Pancreas (tissue), 10 donors: Measurements from ENCODE around the gene HTR1E. TPM values are rescaled to one million over a fixed set of nuclear protein-coding genes. Genes with fewer than 3 reads are reported as not detected.
"Not testable (repeated sequence)": the region's sequence is repeated elsewhere in the genome, so short reads cannot be mapped to it uniquely, and the experiment has no call there.

Experiments
- ATAC-seq, 4 donors: fragments of 200-7000 bp; cut with Tn5 transposase; one replicate each; pipeline versions ENCODE4 v1.8.0 to v1.9.1; 2020; ENCODE audit warnings: mild to moderate bottlenecking in 4 of 4, moderate library complexity in 4 of 4
- DNase-seq, 6 donors: peaks; one replicate each; pipeline ENCODE4 v3.0.0-alpha.2; 2020
- FAIRE-seq: peaks from 2 replicates; lab custom pipeline; 2012; peaks lifted over from hg19 to GRCh38; lab: Jason Lieb, UNC
- H3K27ac ChIP-seq, 4 donors: fragments of 200-600 bp; sonication (generic); 1 replicate in 3 of 4; 2 replicates in 1 of 4; pipeline versions ENCODE4 v1.5.0 to v1.8.0; 2020
- H3K27me3 ChIP-seq, 4 donors: fragments of 200-600 bp; one replicate each; pipeline ENCODE4 v1.8.0; 2021
- H3K36me3 ChIP-seq, 3 donors: fragments of 200-600 bp; sonication (generic) in 1 of 3; one replicate each; pipeline versions ENCODE4 v1.5.0 to v1.8.0; 2020 to 2021
- H3K4me1 ChIP-seq, 3 donors: fragments of 200-600 bp; one replicate each; pipeline ENCODE4 v1.8.0; 2021
- H3K4me3 ChIP-seq, 4 donors: fragments of 200-600 bp; sonication (generic) in 2 of 4; one replicate each; pipeline versions ENCODE4 v1.5.0 to v1.8.0; 2020 to 2021
- H3K9me3 ChIP-seq, 4 donors: fragments of 200-600 bp; one replicate each; pipeline ENCODE4 v1.8.0; 2021
- CTCF ChIP-seq, 4 donors: fragments of 200-600 bp; sonication (generic) in 3 of 4; IDR thresholded peaks; one replicate each; pipeline versions ENCODE4 v1.5.0 to v1.8.0; 2021; ENCODE audit warnings: antibody characterized with exemption in 4 of 4
- WGBS, 2 donors: extraction: QIAGEN DNeasy Blood & Tissue Kit; methylation state at CpG; one replicate each; pipeline ENCODE4 v1.1.7; 2013; 5-methylcytosine and 5-hydroxymethylcytosine counted together
- intact Hi-C, 3 donors: fragments of 100-400 bp; cut with DNase I; formaldehyde crosslinking; loops; one replicate each; pipeline versions ENCODE4 v1.11.1 to v1.14.2; 2022
- polyA plus RNA-seq, 2 donors: library from polyadenylated mRNA; stranded (reverse); fragments of 200-250 nt; gene quantifications; one replicate each; pipeline ENCODE4 v1.2.3, GENCODE V29; 2013
- total RNA-seq, 6 donors: library from RNA; stranded (reverse); fragmentation: NEBNext Ultra II Directional in 4 of 6; extraction: Animal tissue kit (Norgen Biotek cat#: 25700) in 4 of 6; gene quantifications; one replicate each; pipeline versions ENCODE4 v1.2.1 to v1.2.4, GENCODE V29; 2021 to 2023
- donor health status: healthy with polysubstance abuse.
- donor health status: DM: no; HTN: no; CAD: no; lungs with moderate emphysema.
- donor health status: DM: no; HTN: no; CAD: no.
- donor health status: control.
- donor health status: control.
- donor health status: Bipolar disorder and iron deficiency.
- donor health status: DM: yes; HTN: yes; CAD: no.
- donor health status: DM: no; HTN: no; CAD: no.
- donor health status: DM: no; HTN: no; CAD: no.
- donor health status: DM: yes; HTN: yes; CAD: no.

HTR1E gene
- total RNA-seq (under 1 TPM in 3 of 6 donors, not detected in 3; 0.09 to 0.52 (median 0.24) TPM), polyA plus RNA-seq (not detected)

- H3K4me1 ChIP-seq = peaks cover 0 to 3% (median 0%) of the 10 kb centered on the region in 3 donors
- H3K4me3 ChIP-seq = peak within 1 kb of the TSS; percentile 13 to 47 (median 32)
- peak within 1 kb of the TSS in 2 of 4 donors; percentile 19 to 58 for H3K27ac ChIP-seq
- peak; percentile 95 to 96 (median 96) for ATAC-seq
- peak; percentile 17 to 58 (median 45) for TF ChIP-seq CTCF (IDR thresholded peaks at IDR 0.05)
- WGBS, 2 donors = 1% methylated on average over 50 to 55 of the region's 55 CpGs
- peak; percentile 46 to 76 (median 63) for DNase-seq
- FAIRE-seq = no peak
- no peaks in the 10 kb centered on the region for H3K36me3 ChIP-seq
- H3K27me3 ChIP-seq = no peaks in the 10 kb centered on the region
- H3K9me3 ChIP-seq = no peaks in the 10 kb centered on the region
- intact Hi-C loops = no loop called here
Measured at GRCh38 chr6:86937219-86938079, at the start of gene HTR1E. HTR1E (plus strand) TSS chr6:86937528; CDS start chr6:87015335, 77,807 bp downstream.

GRCh38 chr6:86888301-86888700 is 49.0 kb upstream of the HTR1E start:
- ATAC-seq = no peak
- intact Hi-C loops = no loop called here

GRCh38 chr6:86897265-86897664 is 40.1 kb upstream of the HTR1E start:
- H3K36me3 ChIP-seq, H3K27me3 ChIP-seq, H3K27ac ChIP-seq, H3K4me1 ChIP-seq, FAIRE-seq, ATAC-seq, DNase-seq, H3K9me3 ChIP-seq, H3K4me3 ChIP-seq, intact Hi-C loops: not testable (repeated sequence)
- 82 to 93% methylated on average over 8 of the region's 8 CpGs for WGBS, 2 donors

More at GRCh38 chr6:86888301-86888700, 49.0 kb upstream of the HTR1E start:
- H3K27me3 ChIP-seq = no peaks in the 10 kb centered on the region
- no peak overlapping the region for H3K4me3 ChIP-seq
- 38 to 44% methylated on average over 4 of the region's 4 CpGs for WGBS, 2 donors
- H3K4me1 ChIP-seq = no peaks in the 10 kb centered on the region
- FAIRE-seq (no peak), DNase-seq (no peak)
- no peaks in the 10 kb centered on the region for H3K9me3 ChIP-seq
- no peak for TF ChIP-seq CTCF (IDR thresholded peaks at IDR 0.05)
- H3K36me3 ChIP-seq = no peaks in the 10 kb centered on the region
- no peak overlapping the region for H3K27ac ChIP-seq

GRCh38 chr6:86913795-86914194 is 23.5 kb upstream of the HTR1E start:
- no peak for TF ChIP-seq CTCF (IDR thresholded peaks at IDR 0.05)
- H3K36me3 ChIP-seq = no peaks in the 10 kb centered on the region
- no peak for ATAC-seq
- H3K27me3 ChIP-seq = no peaks in the 10 kb centered on the region
- no peak overlapping the region for H3K4me3 ChIP-seq
- intact Hi-C loops = no loop called here
- H3K9me3 ChIP-seq = no peaks in the 10 kb centered on the region
- no peak for DNase-seq
- peaks cover 0 to 7% (median 0%) of the 10 kb centered on the region in 3 donors for H3K4me1 ChIP-seq
- FAIRE-seq = no peak
- 81 to 82% methylated on average over 2 of the region's 2 CpGs for WGBS, 2 donors
- no peak overlapping the region for H3K27ac ChIP-seq

- H3K9me3 ChIP-seq = no peaks in the 10 kb centered on the region
- WGBS, 2 donors = 49 to 64% methylated on average over 2 of the region's 2 CpGs
- H3K36me3 ChIP-seq = no peaks in the 10 kb centered on the region
- FAIRE-seq = no peak
- intact Hi-C loops = no loop called here
- H3K27me3 ChIP-seq = no peaks in the 10 kb centered on the region
- no peak for TF ChIP-seq CTCF (IDR thresholded peaks at IDR 0.05)
- no peak for ATAC-seq
- no peak for DNase-seq
- H3K4me3 ChIP-seq = no peak overlapping the region
- peaks cover 0 to 7% (median 0%) of the 10 kb centered on the region in 3 donors for H3K4me1 ChIP-seq
- H3K27ac ChIP-seq = no peak overlapping the region
Measured at GRCh38 chr6:86916393-86916792, 20.9 kb upstream of the HTR1E start.

- ATAC-seq, H3K27me3 ChIP-seq, H3K27ac ChIP-seq, FAIRE-seq, H3K4me1 ChIP-seq, H3K9me3 ChIP-seq, DNase-seq, H3K36me3 ChIP-seq, H3K4me3 ChIP-seq, intact Hi-C loops: not testable (repeated sequence)
- 85 to 86% methylated on average over 2 of the region's 2 CpGs for WGBS, 2 donors
Measured at GRCh38 chr6:86927138-86927537, 10.2 kb upstream of the HTR1E start.

- not testable (repeated sequence) for FAIRE-seq
Measured at GRCh38 chr6:86927859-86928258, 9.5 kb upstream of the HTR1E start.

More at GRCh38 chr6:86927859-86928258, 9.5 kb upstream of the HTR1E start:
- H3K4me3 ChIP-seq, intact Hi-C loops, H3K9me3 ChIP-seq, ATAC-seq, H3K27ac ChIP-seq, H3K4me1 ChIP-seq, DNase-seq, H3K36me3 ChIP-seq, H3K27me3 ChIP-seq: not testable (repeated sequence)
- WGBS, 2 donors = 91 to 97% methylated on average over 11 of the region's 11 CpGs
